A549 (cell line): ENCODE results near the gene HSPB9. TPM values are rescaled to one million over a fixed set of nuclear protein-coding genes. Genes with fewer than 3 reads are reported as not detected.

Experiments used
- ATAC-seq, 2 experiments: fragments of 200-7000 bp in 1 of 2; fragments of >200 bp in 1 of 2; cut with Nextera tagmentation in 1 of 2; cut with Tn5 transposase in 1 of 2; 3 replicates each; pipeline versions ENCODE4 v1.8.0 to v1.9.1; 2018 to 2020; ENCODE audit warnings: mild to moderate bottlenecking in 1 of 2, moderate library complexity in 1 of 2
- CTCF ChIA-PET: fragments of 300-600 bp; sonication (Branson Sonifier 250); formaldehyde crosslinking; extraction: SDS; loops from one replicate; lab custom pipeline; 2021; ENCODE audit warnings: antibody characterized with exemption, inconsistent platforms; lab: Yijun Ruan, JAX
- POLR2A ChIA-PET: fragments of 350-600 bp; formaldehyde crosslinking; extraction: SDS; loops from one replicate; lab custom pipeline; 2021; ENCODE audit warnings: antibody characterized with exemption, inconsistent platforms; lab: Yijun Ruan, JAX
- DNase-seq, 2 experiments: peaks; one replicate each; pipeline versions ENCODE4 v3.0.0 to v3.0.0-alpha.2; 2011 to 2016; ENCODE audit warnings: low read depth in 1 of 2, low spot score in 1 of 2
- FAIRE-seq: peaks from 2 replicates; lab custom pipeline; 2011; peaks lifted over from hg19 to GRCh38; lab: Jason Lieb, UNC
- H3K27ac ChIP-seq, 2 experiments: fragments of >200 bp; sonication (Bioruptor Twin); formaldehyde crosslinking; 3 replicates each; pipeline ENCODE4 v1.5.1; 2016 to 2017
- H3K4me1 ChIP-seq: fragments of >200 bp; sonication (Bioruptor Twin); formaldehyde crosslinking; 3 replicates; pipeline ENCODE4 v1.6.1; 2016
- H3K4me2 ChIP-seq: fragments of >200 bp; sonication (Bioruptor Twin); formaldehyde crosslinking; 3 replicates; pipeline ENCODE4 v1.6.1; 2016
- H3K4me3 ChIP-seq: fragments of >200 bp; sonication (Bioruptor Twin); formaldehyde crosslinking; 3 replicates; pipeline ENCODE4 v1.5.1; 2016
- H3K9me3 ChIP-seq: fragments of >200 bp; sonication (Bioruptor Twin); formaldehyde crosslinking; 3 replicates; pipeline ENCODE4 v1.6.1; 2016
- BHLHE40 ChIP-seq: IDR thresholded peaks from 2 replicates; pipeline ENCODE4 v1.6.1; 2012; ENCODE audit warnings: low read depth, low read length, inconsistent platforms
- CBX8 ChIP-seq: fragments of 200-600 bp; sonication (generic); IDR thresholded peaks from 2 replicates; pipeline ENCODE4 v1.6.1; 2016
- CHD2 ChIP-seq: fragments of 150-350 bp; IDR thresholded peaks from 2 replicates; pipeline ENCODE4 v1.6.1; 2014; ENCODE audit warnings: low read length; ENCODE audit not compliant: partially characterized antibody
- EP300 ChIP-seq, 2 experiments: fragments of >200 bp; sonication (Bioruptor Twin); formaldehyde crosslinking; IDR thresholded peaks; 2 replicates in 1 of 2; 3 replicates in 1 of 2; pipeline ENCODE4 v1.6.1; 2016 to 2017
- FOSB ChIP-seq: fragments of 250-450 bp; sonication (Bioruptor Pico); IDR thresholded peaks from 2 replicates; pipeline ENCODE4 v1.5.0; 2020; ENCODE audit warnings: mild to moderate bottlenecking, moderate library complexity
- FOXS1 ChIP-seq: fragments of 250-450 bp; sonication (Bioruptor Pico); IDR thresholded peaks from 2 replicates; pipeline ENCODE4 v1.5.0; 2020; ENCODE audit warnings: mild to moderate bottlenecking, moderate library complexity
- GATA3 ChIP-seq: IDR thresholded peaks from 2 replicates; pipeline ENCODE4 v1.6.1; 2012; ENCODE audit warnings: borderline replicate concordance
- HDAC2 ChIP-seq: fragments of 200-600 bp; sonication (generic); IDR thresholded peaks from 2 replicates; pipeline ENCODE4 v1.6.1; 2016
- HOXA7 ChIP-seq: fragments of 250-450 bp; sonication (Bioruptor Pico); IDR thresholded peaks from 2 replicates; pipeline ENCODE4 v1.5.0; 2020; ENCODE audit warnings: mild to moderate bottlenecking, moderate library complexity
- HOXB13 ChIP-seq: fragments of 250-450 bp; sonication (Bioruptor Pico); IDR thresholded peaks from 2 replicates; pipeline ENCODE4 v1.5.0; 2020; ENCODE audit warnings: low read depth, mild to moderate bottlenecking, moderate library complexity
- HOXB5 ChIP-seq: fragments of 250-450 bp; sonication (Bioruptor Pico); IDR thresholded peaks from 2 replicates; pipeline ENCODE4 v1.5.0; 2020; ENCODE audit warnings: mild to moderate bottlenecking, moderate library complexity
- JUNB ChIP-seq: fragments of >200 bp; sonication (Bioruptor Twin); formaldehyde crosslinking; IDR thresholded peaks from 2 replicates; pipeline ENCODE4 v1.6.1; 2016
- NFE2L2 ChIP-seq: fragments of 150-350 bp; conservative IDR thresholded peaks from 2 replicates; pipeline ENCODE4 v1.6.1; 2014; ENCODE audit warnings: low read length
- PHF8 ChIP-seq: fragments of 200-600 bp; sonication (generic); IDR thresholded peaks from 2 replicates; pipeline ENCODE4 v1.6.1; 2016; ENCODE audit warnings: low read depth, mild to moderate bottlenecking, antibody characterized with exemption, moderate library complexity, borderline replicate concordance
- RAD21 ChIP-seq, 2 experiments: fragments of >200 bp in 1 of 2; sonication (Bioruptor Twin) in 1 of 2; formaldehyde crosslinking in 1 of 2; IDR thresholded peaks in 1 of 2; conservative IDR thresholded peaks in 1 of 2; 2 replicates in 1 of 2; 3 replicates in 1 of 2; pipeline ENCODE4 v1.6.1; 2012 to 2018; ENCODE audit warnings: inconsistent platforms in 1 of 2
- RARB ChIP-seq: fragments of 250-450 bp; sonication (Bioruptor Pico); IDR thresholded peaks from 2 replicates; pipeline ENCODE4 v1.8.0; 2021; ENCODE audit warnings: mild to moderate bottlenecking, moderate library complexity
- RCOR1 ChIP-seq: fragments of 150-350 bp; IDR thresholded peaks from 2 replicates; pipeline ENCODE4 v1.6.1; 2014; ENCODE audit warnings: antibody characterized with exemption, low read length, low read depth
- TFCP2L1 ChIP-seq: fragments of 250-450 bp; sonication (Bioruptor Pico); IDR thresholded peaks from 2 replicates; pipeline ENCODE4 v1.5.0; 2021; ENCODE audit warnings: mild to moderate bottlenecking
- TP53 ChIP-seq: fragments of 250-450 bp; sonication (Bioruptor Pico); IDR thresholded peaks from 2 replicates; pipeline ENCODE4 v1.5.0; 2021; ENCODE audit warnings: mild to moderate bottlenecking, moderate library complexity
- ZC3H11A ChIP-seq: fragments of 450-650 bp; IDR thresholded peaks from 2 replicates; pipeline ENCODE4 v1.6.1; 2014; ENCODE audit warnings: antibody characterized with exemption, mild to moderate bottlenecking
- ZFP36 ChIP-seq: fragments of 450-650 bp; IDR thresholded peaks from 2 replicates; pipeline ENCODE4 v1.6.1; 2014; ENCODE audit warnings: borderline replicate concordance; ENCODE audit not compliant: partially characterized antibody
- ZNF302 ChIP-seq: fragments of 250-450 bp; sonication (Bioruptor Pico); IDR thresholded peaks from 2 replicates; pipeline ENCODE4 v1.9.0; 2021; ENCODE audit warnings: inconsistent platforms, mild to moderate bottlenecking, moderate library complexity
- WGBS: methylation state at CpG from one replicate; pipeline ENCODE4 v1.1.6; 2017; ENCODE audit errors: missing lambda C conversion rate; 5-methylcytosine and 5-hydroxymethylcytosine counted together
- polyA plus RNA-seq, 4 experiments: library from polyadenylated mRNA; depleted of rRNA in 3 of 4; stranded (reverse); fragments of >200 nt; fragmentation: RNase III in 1 of 4; extraction: RNeasy Plus Mini Kit Qiagen cat#74134 plus additional on column Dnase treatment in 1 of 4; gene quantifications; 2 replicates in 3 of 4; 3 replicates in 1 of 4; pipeline ENCODE4 v1.2.3, GENCODE V29; 2011 to 2017
- TF ChIP-seq, protein P1 (sequence below): fragments of >200 bp; sonication (Bioruptor Twin); formaldehyde crosslinking; IDR thresholded peaks from 3 replicates; pipeline ENCODE4 v1.5.1; 2016
- TF ChIP-seq, protein P2 (sequence below): fragments of >200 bp; sonication (Bioruptor Twin); formaldehyde crosslinking; IDR thresholded peaks from 2 replicates; pipeline ENCODE4 v1.6.1; 2016
- TF ChIP-seq, protein P3 (sequence below): fragments of 250-450 bp; sonication (Bioruptor Pico); IDR thresholded peaks from 2 replicates; pipeline ENCODE4 v1.5.0; 2020; ENCODE audit warnings: low read depth, mild to moderate bottlenecking, moderate library complexity
- TF ChIP-seq, protein P4 (sequence below): fragments of 150-350 bp; IDR thresholded peaks from 2 replicates; pipeline ENCODE4 v1.6.1; 2014; ENCODE audit warnings: low read depth, mild to moderate bottlenecking, low read length

HSPB9 gene
- polyA plus RNA-seq, 2 of the 4 experiments (the other 2 are of a cell fraction), result 0.04 TPM; not detected in 1

DNA sequence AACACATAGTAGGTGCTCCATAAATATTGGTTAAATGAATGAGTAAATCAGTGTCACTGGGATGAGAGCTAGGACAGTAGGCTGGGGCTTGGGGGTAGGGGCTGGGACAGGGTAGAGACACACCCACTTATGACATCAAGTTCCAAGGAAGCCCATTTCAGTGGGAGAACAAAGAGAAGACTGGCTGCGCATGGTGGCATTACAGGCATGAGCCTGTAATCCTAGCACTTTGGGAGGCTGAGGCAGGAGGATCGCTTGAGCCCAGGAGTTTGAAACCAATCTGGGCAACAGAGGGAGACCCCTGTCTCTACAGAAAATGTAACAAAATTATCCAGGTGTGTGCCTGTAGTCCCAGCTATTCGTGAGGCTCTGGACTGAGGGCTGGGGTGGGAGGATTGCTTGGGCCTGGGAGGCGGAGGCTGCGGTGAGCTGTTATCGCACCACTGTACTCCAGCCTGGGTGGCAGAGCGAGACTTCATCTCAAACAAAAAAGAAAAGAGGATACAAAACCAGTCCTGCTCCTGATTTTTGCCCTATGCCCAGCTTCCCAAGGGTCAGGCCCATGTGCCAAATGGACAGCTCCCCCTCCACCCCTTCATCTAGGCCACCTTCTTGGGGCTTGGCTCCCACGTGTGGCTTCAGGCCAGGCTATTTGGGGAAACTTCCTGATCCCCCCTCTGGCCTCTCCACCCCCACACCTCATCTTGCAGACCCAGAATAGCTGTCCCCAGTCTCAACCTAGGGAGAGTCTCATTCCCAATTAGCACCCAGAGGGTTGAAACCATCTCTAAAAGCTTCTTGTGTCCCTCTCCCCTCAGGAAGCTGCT, 31.4 kb upstream of the HSPB9 start:
- Histone ChIP-seq H3K4me1 (0 out of 3 replicates have a peak, but pooled peaks cover 3% of the 10 kb centered on the region), H3K27ac (no peak overlapping the region), H3K9me3 (no peaks in the 10 kb centered on the region), H3K4me3 (no peak overlapping the region), H3K4me2 (no peak overlapping the region)
- FAIRE-seq (no peak), ATAC-seq (0 out of 6 replicates have a peak, but pooled peaks of 1 of the 2 experiments have one; percentile 10), DNase-seq (no peak)
- CTCF ChIA-PET, result interaction anchor here (0.8 to 39.5 kb wide), 11 partner anchors 10 to 132 kb away, joined by 3 to 658 read pairs (median 7); partner anchors contain the start of genes DNAJC7, KAT2A and NKIRAS2
- WGBS, result 86% methylated on average over 8 of the region's 8 CpGs
- POLR2A ChIA-PET, result no interaction called here
- TF ChIP-seq FOXS1 (CRISPR knock-in tag), result no peak
- no peak for TF ChIP-seq ZFP36
- no peak for TF ChIP-seq ZC3H11A
- no peak for TF ChIP-seq HOXB13
- TF ChIP-seq NFE2L2, result no peak
- TF ChIP-seq, protein P1, sequence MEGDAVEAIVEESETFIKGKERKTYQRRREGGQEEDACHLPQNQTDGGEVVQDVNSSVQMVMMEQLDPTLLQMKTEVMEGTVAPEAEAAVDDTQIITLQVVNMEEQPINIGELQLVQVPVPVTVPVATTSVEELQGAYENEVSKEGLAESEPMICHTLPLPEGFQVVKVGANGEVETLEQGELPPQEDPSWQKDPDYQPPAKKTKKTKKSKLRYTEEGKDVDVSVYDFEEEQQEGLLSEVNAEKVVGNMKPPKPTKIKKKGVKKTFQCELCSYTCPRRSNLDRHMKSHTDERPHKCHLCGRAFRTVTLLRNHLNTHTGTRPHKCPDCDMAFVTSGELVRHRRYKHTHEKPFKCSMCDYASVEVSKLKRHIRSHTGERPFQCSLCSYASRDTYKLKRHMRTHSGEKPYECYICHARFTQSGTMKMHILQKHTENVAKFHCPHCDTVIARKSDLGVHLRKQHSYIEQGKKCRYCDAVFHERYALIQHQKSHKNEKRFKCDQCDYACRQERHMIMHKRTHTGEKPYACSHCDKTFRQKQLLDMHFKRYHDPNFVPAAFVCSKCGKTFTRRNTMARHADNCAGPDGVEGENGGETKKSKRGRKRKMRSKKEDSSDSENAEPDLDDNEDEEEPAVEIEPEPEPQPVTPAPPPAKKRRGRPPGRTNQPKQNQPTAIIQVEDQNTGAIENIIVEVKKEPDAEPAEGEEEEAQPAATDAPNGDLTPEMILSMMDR, result no peak
- no peak for TF ChIP-seq HOXB5 (CRISPR knock-in tag)
- TF ChIP-seq, protein P2, sequence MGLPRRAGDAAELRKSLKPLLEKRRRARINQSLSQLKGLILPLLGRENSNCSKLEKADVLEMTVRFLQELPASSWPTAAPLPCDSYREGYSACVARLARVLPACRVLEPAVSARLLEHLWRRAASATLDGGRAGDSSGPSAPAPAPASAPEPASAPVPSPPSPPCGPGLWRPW, result no peak
- no peak for TF ChIP-seq HDAC2
- TF ChIP-seq, protein P3, sequence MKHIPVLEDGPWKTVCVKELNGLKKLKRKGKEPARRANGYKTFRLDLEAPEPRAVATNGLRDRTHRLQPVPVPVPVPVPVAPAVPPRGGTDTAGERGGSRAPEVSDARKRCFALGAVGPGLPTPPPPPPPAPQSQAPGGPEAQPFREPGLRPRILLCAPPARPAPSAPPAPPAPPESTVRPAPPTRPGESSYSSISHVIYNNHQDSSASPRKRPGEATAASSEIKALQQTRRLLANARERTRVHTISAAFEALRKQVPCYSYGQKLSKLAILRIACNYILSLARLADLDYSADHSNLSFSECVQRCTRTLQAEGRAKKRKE (CRISPR knock-in tag), result no peak
- no peak for TF ChIP-seq PHF8
- no peak for TF ChIP-seq RCOR1
- TF ChIP-seq TFCP2L1 (CRISPR knock-in tag), result no peak
- TF ChIP-seq GATA3, result no peak

DNA sequence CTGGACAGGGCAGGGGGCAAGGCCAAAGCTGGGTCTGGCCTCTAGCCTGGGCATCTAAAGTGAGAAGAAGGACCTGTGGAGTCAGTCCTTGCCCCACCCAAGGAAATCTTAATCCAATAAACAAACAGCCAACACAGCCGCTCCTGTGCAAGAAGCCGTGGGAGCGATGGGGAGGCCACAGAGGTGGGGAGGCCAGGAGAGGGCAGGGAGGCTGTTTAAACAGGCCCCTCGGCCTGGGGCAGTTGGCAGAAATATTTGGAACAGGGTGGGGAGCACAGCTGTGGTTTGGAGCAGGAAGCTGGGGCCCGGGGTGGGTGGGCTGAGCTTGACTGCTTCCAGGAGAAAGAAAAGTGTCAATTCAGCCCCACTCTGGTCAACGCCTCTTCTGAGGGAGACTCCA, 29.7 kb upstream of the HSPB9 start:
- Histone ChIP-seq H3K4me2 (no peak overlapping the region), H3K27ac (no peak overlapping the region), H3K4me3 (no peak overlapping the region), H3K4me1 (0 out of 3 replicates have a peak, but pooled peaks cover 3% of the 10 kb centered on the region), H3K9me3 (no peaks in the 10 kb centered on the region)
- POLR2A ChIA-PET, result no interaction called here
- CTCF ChIA-PET, result interaction anchor here (0.6 to 39.5 kb wide), 7 partner anchors 8 to 435 kb away, joined by 3 to 658 read pairs (median 7); partner anchors contain the start of genes DNAJC7 and NKIRAS2
- FAIRE-seq, result no peak
- DNase-seq, result no peak
- ATAC-seq, result no peak
- 58% methylated on average over 6 of the region's 6 CpGs for WGBS
- no peak for TF ChIP-seq RAD21 (conservative IDR thresholded peaks at IDR 0.05 in 1 of 2, IDR thresholded peaks at IDR 0.05 in 1 of 2)
- no peak for TF ChIP-seq RCOR1
- no peak for TF ChIP-seq RARB (CRISPR knock-in tag)
- TF ChIP-seq HOXB13, result no peak
- no peak for TF ChIP-seq FOSB
- TF ChIP-seq CHD2, result no peak
- TF ChIP-seq FOXS1 (CRISPR knock-in tag), result no peak
- TF ChIP-seq CBX8, result no peak
- no peak for TF ChIP-seq EP300 (IDR thresholded peaks at IDR 0.05)
- TF ChIP-seq HOXA7 (CRISPR knock-in tag), result no peak
- TF ChIP-seq TFCP2L1 (CRISPR knock-in tag), result no peak
- no peak for TF ChIP-seq NFE2L2
- no peak for TF ChIP-seq BHLHE40
- TF ChIP-seq, protein P4, sequence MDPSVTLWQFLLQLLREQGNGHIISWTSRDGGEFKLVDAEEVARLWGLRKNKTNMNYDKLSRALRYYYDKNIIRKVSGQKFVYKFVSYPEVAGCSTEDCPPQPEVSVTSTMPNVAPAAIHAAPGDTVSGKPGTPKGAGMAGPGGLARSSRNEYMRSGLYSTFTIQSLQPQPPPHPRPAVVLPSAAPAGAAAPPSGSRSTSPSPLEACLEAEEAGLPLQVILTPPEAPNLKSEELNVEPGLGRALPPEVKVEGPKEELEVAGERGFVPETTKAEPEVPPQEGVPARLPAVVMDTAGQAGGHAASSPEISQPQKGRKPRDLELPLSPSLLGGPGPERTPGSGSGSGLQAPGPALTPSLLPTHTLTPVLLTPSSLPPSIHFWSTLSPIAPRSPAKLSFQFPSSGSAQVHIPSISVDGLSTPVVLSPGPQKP, result no peak
- TF ChIP-seq JUNB, result no peak
- TF ChIP-seq ZC3H11A, result no peak
- TF ChIP-seq ZFP36, result no peak
- no peak for TF ChIP-seq ZNF302 (CRISPR knock-in tag)
- TF ChIP-seq TP53 (CRISPR knock-in tag), result no peak
